K562 (cell line): Measurements from ENCODE around the gene SLC25A29. TPM values are rescaled to one million over a fixed set of nuclear protein-coding genes. Genes with fewer than 3 reads are reported as not detected.

Source experiments
- PHB ChIP-seq: fragments of 250-450 bp; sonication (Bioruptor Pico); IDR thresholded peaks from 2 replicates; pipeline ENCODE4 v1.5.0; 2021
- polyA plus RNA-seq, 8 experiments: library from polyadenylated mRNA; depleted of rRNA in 4 of 8; stranded (reverse) in 5 of 8; unstranded in 3 of 8; fragments of >200 nt; fragmentation: Nextera tagmentation in 2 of 8; fragmentation: Illumina TruSeq in 1 of 8; extraction: Ambion mirVana in 2 of 8; extraction: Trizol in 1 of 8; gene quantifications; 2 replicates each; pipeline versions ENCODE4 v1.2.1 to v1.2.3, GENCODE V29; 2011 to 2014; ENCODE audit warnings: inconsistent platforms in 1 of 8, missing spikeins in 1 of 8
- total RNA-seq, 7 experiments: library from RNA; depleted of rRNA in 6 of 7; stranded (reverse); fragments of >200 nt in 6 of 7; fragmentation: Illumina TruSeq in 2 of 7; extraction: Trizol in 2 of 7; gene quantifications; 2 replicates each; pipeline versions ENCODE4 v1.2.1 to v1.2.3, GENCODE V29; 2011 to 2021; ENCODE audit warnings: low replicate concordance in 1 of 7
- TF ChIP-seq, protein P1 (sequence below): fragments of 450-650 bp; IDR thresholded peaks from 2 replicates; pipeline ENCODE4 v1.6.1; 2016; ENCODE audit warnings: mild to moderate bottlenecking, moderate library complexity
- TF ChIP-seq, protein P2 (sequence below): fragments of 450-650 bp; IDR thresholded peaks from 2 replicates; pipeline ENCODE4 v1.6.1; 2016; ENCODE audit warnings: low read depth, mild to moderate bottlenecking, moderate library complexity
- TF ChIP-seq, protein P3 (sequence below): sonication (generic); formaldehyde crosslinking; IDR thresholded peaks from 2 replicates; pipeline ENCODE4 v1.5.0; 2020; ENCODE audit warnings: missing genetic modification reagents
- TF ChIP-seq, protein P4 (sequence below): fragments of 200-800 bp; sonication (Bioruptor generic); IDR thresholded peaks from 2 replicates; pipeline ENCODE4 v1.6.1; 2016; ENCODE audit warnings: missing genetic modification characterization, missing compliant biosample characterization

SLC25A29 gene
- total and polyA plus RNA-seq, 9 of the 15 experiments (the other 6 are each of a cell fraction or from before 2014, with no cell fraction given), result 0.07 to 17.5 (median 4.8) TPM

DNA sequence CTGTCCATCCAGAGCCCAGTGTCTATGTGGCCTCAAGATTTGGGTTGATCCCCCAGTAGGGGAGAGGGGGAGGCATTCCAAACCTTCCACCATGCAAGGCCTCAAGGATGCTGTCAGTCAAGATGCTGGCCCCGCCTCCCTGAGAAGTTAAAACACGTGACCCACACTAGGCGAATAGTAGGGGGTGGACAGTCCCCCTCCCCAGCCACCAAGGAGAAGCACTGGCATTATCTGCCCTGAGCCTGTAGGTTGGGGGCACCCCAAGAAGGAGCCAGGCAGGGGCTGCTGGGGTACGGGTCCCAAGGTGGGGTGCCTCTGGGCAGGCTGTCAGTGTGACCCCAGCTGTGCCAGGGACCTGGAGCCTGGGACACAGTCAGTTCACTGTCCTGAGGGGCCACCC lies 2.3 kb downstream of the SLC25A29 start (continued):
- TF ChIP-seq, protein P1, sequence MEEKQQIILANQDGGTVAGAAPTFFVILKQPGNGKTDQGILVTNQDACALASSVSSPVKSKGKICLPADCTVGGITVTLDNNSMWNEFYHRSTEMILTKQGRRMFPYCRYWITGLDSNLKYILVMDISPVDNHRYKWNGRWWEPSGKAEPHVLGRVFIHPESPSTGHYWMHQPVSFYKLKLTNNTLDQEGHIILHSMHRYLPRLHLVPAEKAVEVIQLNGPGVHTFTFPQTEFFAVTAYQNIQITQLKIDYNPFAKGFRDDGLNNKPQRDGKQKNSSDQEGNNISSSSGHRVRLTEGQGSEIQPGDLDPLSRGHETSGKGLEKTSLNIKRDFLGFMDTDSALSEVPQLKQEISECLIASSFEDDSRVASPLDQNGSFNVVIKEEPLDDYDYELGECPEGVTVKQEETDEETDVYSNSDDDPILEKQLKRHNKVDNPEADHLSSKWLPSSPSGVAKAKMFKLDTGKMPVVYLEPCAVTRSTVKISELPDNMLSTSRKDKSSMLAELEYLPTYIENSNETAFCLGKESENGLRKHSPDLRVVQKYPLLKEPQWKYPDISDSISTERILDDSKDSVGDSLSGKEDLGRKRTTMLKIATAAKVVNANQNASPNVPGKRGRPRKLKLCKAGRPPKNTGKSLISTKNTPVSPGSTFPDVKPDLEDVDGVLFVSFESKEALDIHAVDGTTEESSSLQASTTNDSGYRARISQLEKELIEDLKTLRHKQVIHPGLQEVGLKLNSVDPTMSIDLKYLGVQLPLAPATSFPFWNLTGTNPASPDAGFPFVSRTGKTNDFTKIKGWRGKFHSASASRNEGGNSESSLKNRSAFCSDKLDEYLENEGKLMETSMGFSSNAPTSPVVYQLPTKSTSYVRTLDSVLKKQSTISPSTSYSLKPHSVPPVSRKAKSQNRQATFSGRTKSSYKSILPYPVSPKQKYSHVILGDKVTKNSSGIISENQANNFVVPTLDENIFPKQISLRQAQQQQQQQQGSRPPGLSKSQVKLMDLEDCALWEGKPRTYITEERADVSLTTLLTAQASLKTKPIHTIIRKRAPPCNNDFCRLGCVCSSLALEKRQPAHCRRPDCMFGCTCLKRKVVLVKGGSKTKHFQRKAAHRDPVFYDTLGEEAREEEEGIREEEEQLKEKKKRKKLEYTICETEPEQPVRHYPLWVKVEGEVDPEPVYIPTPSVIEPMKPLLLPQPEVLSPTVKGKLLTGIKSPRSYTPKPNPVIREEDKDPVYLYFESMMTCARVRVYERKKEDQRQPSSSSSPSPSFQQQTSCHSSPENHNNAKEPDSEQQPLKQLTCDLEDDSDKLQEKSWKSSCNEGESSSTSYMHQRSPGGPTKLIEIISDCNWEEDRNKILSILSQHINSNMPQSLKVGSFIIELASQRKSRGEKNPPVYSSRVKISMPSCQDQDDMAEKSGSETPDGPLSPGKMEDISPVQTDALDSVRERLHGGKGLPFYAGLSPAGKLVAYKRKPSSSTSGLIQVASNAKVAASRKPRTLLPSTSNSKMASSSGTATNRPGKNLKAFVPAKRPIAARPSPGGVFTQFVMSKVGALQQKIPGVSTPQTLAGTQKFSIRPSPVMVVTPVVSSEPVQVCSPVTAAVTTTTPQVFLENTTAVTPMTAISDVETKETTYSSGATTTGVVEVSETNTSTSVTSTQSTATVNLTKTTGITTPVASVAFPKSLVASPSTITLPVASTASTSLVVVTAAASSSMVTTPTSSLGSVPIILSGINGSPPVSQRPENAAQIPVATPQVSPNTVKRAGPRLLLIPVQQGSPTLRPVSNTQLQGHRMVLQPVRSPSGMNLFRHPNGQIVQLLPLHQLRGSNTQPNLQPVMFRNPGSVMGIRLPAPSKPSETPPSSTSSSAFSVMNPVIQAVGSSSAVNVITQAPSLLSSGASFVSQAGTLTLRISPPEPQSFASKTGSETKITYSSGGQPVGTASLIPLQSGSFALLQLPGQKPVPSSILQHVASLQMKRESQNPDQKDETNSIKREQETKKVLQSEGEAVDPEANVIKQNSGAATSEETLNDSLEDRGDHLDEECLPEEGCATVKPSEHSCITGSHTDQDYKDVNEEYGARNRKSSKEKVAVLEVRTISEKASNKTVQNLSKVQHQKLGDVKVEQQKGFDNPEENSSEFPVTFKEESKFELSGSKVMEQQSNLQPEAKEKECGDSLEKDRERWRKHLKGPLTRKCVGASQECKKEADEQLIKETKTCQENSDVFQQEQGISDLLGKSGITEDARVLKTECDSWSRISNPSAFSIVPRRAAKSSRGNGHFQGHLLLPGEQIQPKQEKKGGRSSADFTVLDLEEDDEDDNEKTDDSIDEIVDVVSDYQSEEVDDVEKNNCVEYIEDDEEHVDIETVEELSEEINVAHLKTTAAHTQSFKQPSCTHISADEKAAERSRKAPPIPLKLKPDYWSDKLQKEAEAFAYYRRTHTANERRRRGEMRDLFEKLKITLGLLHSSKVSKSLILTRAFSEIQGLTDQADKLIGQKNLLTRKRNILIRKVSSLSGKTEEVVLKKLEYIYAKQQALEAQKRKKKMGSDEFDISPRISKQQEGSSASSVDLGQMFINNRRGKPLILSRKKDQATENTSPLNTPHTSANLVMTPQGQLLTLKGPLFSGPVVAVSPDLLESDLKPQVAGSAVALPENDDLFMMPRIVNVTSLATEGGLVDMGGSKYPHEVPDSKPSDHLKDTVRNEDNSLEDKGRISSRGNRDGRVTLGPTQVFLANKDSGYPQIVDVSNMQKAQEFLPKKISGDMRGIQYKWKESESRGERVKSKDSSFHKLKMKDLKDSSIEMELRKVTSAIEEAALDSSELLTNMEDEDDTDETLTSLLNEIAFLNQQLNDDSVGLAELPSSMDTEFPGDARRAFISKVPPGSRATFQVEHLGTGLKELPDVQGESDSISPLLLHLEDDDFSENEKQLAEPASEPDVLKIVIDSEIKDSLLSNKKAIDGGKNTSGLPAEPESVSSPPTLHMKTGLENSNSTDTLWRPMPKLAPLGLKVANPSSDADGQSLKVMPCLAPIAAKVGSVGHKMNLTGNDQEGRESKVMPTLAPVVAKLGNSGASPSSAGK, result no peak
- no peak for TF ChIP-seq PHB (CRISPR knock-in tag)
- TF ChIP-seq, protein P2, sequence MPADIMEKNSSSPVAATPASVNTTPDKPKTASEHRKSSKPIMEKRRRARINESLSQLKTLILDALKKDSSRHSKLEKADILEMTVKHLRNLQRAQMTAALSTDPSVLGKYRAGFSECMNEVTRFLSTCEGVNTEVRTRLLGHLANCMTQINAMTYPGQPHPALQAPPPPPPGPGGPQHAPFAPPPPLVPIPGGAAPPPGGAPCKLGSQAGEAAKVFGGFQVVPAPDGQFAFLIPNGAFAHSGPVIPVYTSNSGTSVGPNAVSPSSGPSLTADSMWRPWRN, result no peak
- TF ChIP-seq, protein P3, sequence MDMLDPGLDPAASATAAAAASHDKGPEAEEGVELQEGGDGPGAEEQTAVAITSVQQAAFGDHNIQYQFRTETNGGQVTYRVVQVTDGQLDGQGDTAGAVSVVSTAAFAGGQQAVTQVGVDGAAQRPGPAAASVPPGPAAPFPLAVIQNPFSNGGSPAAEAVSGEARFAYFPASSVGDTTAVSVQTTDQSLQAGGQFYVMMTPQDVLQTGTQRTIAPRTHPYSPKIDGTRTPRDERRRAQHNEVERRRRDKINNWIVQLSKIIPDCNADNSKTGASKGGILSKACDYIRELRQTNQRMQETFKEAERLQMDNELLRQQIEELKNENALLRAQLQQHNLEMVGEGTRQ (CRISPR knock-in tag), result peak; percentile 50
- TF ChIP-seq, protein P4, sequence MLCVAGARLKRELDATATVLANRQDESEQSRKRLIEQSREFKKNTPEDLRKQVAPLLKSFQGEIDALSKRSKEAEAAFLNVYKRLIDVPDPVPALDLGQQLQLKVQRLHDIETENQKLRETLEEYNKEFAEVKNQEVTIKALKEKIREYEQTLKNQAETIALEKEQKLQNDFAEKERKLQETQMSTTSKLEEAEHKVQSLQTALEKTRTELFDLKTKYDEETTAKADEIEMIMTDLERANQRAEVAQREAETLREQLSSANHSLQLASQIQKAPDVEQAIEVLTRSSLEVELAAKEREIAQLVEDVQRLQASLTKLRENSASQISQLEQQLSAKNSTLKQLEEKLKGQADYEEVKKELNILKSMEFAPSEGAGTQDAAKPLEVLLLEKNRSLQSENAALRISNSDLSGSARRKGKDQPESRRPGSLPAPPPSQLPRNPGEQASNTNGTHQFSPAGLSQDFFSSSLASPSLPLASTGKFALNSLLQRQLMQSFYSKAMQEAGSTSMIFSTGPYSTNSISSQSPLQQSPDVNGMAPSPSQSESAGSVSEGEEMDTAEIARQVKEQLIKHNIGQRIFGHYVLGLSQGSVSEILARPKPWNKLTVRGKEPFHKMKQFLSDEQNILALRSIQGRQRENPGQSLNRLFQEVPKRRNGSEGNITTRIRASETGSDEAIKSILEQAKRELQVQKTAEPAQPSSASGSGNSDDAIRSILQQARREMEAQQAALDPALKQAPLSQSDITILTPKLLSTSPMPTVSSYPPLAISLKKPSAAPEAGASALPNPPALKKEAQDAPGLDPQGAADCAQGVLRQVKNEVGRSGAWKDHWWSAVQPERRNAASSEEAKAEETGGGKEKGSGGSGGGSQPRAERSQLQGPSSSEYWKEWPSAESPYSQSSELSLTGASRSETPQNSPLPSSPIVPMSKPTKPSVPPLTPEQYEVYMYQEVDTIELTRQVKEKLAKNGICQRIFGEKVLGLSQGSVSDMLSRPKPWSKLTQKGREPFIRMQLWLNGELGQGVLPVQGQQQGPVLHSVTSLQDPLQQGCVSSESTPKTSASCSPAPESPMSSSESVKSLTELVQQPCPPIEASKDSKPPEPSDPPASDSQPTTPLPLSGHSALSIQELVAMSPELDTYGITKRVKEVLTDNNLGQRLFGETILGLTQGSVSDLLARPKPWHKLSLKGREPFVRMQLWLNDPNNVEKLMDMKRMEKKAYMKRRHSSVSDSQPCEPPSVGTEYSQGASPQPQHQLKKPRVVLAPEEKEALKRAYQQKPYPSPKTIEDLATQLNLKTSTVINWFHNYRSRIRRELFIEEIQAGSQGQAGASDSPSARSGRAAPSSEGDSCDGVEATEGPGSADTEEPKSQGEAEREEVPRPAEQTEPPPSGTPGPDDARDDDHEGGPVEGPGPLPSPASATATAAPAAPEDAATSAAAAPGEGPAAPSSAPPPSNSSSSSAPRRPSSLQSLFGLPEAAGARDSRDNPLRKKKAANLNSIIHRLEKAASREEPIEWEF (CRISPR knock-in tag), result no peak
